Subcutaneous adipose tissue (tissue), 4 donors: ENCODE data around the gene GOLGA2. TPM values are rescaled to one million over a fixed set of nuclear protein-coding genes. Genes with fewer than 3 reads are reported as not detected.

Experiments used
- CTCF ChIP-seq: fragments of 450-650 bp; IDR thresholded peaks from one replicate; pipeline ENCODE4 v1.5.1; 2016; ENCODE audit warnings: low read depth, mild to moderate bottlenecking, control low read depth, antibody characterized with exemption, moderate library complexity
- total RNA-seq, 4 donors: library from RNA; depleted of rRNA; stranded (reverse); fragments of >200 nt; gene quantifications; one replicate each; pipeline ENCODE4 v1.1.0, GENCODE V29; 2016

GOLGA2 gene
- total RNA-seq, 4 donors from 2014 or later, result 70.0 to 123 (median 86.2) TPM

- no peak for TF ChIP-seq CTCF
Observed at GRCh38 chr9:128253991-128254346, 21.8 kb downstream of the GOLGA2 start.

DNA sequence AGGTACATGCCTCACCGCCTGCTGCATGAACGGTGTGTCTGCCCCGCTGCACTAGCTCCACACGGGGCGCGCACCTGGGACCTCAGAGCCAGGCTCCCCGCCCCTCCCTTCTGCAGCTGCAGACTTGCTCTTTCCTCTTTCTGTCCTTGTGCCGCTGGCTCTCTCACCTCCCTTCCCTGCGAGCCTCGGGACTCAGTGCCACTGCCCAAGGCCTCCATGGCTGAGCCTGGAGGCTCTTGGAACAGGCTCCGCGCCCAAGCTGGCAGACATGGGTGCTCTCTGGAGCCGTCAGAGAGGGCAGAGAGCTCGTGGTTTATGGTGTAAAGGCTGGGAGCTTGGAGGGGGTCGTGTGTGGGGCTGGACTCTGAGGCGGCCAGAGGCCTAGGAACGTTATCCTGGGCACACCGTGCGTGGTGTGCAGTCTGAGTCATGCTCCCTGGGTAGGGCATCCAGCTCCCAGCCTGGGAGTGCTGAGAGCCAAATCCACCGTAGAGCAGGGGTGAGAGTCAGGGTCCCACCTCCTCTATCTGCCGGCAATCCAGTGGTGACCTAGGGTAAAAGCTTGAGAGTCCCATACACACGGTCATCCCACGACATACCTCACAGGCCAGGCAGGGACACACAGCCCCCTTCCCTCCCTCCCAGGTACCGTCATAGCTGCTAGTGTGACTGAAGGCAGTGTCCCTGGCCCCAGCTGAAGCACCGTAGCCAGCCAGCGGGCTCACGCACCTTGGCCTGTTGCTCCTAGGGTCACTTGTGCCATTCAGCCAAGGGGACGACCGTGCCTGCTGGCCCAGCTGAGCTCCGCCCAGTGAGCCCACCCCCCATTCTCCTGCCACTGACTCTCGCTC lies 22.4 kb downstream of the GOLGA2 start:
- no peak for TF ChIP-seq CTCF

GRCh38 chr9:128252317-128253139 lies 23.3 kb downstream of the GOLGA2 start:
- TF ChIP-seq CTCF, result no peak

DNA sequence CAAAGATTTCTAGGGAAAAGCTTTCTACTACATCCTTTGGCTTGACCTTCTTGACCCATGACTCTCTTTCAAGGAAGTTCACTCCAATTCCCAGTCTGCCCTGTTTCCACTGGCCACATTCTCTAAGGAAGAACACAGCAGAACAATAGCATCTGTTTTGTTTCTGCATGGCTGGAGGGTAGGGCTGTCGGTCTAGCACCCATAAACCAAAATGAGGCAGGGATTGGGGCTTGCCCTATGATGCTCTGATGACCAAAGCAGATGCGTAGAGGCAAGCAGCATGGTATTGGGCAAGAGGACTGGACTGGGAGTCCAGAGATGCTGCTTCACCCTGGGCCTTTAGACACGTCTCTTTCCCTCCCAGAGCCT lies 24.1 kb downstream of the GOLGA2 start:
- TF ChIP-seq CTCF, result no peak

DNA sequence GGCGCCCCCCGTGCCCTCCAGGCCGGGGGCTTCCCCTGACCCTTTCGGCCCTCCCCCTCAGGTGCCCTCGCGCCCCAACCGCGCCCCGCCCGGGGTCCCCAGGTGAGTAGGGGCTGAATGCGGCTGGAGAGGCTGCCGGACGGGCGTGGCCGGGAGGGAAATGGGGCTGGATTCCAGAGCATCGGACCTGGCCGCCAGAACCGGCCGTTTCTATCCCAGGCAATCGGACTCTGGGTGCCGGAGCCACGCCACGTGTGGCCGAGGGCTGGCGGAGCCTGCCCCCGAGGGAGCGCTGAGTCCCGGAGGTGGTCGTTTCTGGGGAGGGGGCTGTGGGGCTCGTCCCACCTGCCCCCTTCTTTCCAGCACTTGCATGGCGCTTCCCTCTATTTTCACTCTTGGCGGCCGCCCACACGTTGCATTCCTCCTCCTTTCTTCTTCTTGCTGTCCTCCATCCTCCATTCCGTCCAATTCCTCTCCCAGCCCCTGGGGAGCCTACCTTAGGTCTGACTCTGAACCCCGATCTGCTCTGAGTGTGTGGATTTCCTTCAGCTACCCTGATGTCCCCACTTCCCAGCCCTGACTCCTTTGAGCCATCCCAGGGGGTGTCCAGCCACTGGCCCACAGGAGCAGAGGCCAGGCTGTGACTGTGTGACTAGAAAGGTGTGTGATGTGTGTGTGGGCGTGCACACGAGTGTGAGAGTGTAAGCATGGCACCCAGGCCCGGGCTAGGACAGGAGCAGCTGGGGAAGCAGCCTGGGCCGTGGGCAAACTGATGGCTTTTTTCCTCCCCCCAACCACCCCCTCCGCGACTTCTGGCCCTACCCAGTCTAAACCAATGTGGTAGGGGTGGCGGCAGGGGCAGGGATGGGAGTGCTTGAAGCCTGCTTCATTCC lies 24.7 kb downstream of the GOLGA2 start:
- no peak for TF ChIP-seq CTCF

DNA sequence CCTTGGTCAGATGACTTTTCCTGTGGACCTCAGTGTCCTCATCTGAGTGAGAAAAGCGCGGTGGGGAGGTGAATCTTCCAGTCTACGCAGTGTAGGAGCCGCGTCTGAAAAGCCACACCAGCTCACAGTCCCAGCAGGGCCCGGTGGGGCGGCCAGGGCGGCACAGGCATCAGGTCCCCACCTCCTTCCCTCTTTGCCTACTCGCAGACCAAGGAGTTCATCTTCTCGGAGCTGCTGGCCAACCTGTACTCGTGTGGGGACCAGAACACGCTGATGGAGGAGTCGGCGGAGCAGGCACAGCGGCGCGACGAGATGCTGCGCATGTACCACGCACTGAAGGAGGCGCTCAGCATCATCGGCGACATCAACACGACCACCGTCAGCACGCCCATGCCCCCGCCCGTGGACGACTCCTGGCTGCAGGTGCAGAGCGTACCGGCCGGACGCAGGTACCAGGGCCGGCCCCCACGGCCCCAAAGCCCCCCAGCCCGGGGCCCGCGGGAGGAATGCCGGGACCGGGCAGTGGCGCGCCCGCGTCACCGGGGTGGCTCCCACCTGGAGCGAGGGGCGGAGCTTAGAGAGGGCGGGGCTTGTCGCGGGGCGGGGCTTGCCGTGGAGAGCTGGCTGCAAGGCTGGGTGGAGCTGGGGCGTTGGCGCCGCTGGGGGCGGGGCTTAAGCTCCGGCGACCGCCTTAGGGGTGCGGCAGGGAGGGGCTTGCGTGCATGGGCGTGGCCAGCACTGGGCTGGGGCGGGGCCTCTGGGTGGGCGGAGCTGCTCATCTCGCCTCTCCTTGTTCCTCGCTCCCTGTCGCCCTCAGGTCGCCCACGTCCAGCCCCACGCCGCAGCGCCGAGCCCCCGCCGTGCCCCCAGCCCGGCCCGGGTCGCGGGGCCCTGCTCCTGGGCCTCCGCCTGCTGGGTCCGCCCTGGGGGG lies 25.6 kb downstream of the GOLGA2 start:
- no peak for TF ChIP-seq CTCF
